H1 (cell line): ENCODE data around the gene PLEKHA3. TPM values are rescaled to one million over a fixed set of nuclear protein-coding genes. Genes with fewer than 3 reads are reported as not detected.

Experiments
- ASH2L ChIP-seq: fragments of 200-600, 300-600 bp; sonication (generic); IDR thresholded peaks from one replicate; pipeline ENCODE4 v1.7.1; 2017; ENCODE audit warnings: low read length
- CHD7 ChIP-seq: fragments of 300-600 bp; sonication (generic); IDR thresholded peaks from 2 replicates; pipeline ENCODE4 v1.7.1; 2012; ENCODE audit warnings: low read length, moderate library complexity, mild to moderate bottlenecking, inconsistent platforms; ENCODE audit not compliant: insufficient replicate concordance
- EGR1 ChIP-seq: IDR thresholded peaks from 2 replicates; pipeline ENCODE4 v1.6.1; 2011; ENCODE audit warnings: low read depth, low read length, borderline replicate concordance
- KDM5A ChIP-seq: fragments of 200-600 bp; IDR thresholded peaks from 2 replicates; pipeline ENCODE4 v1.7.1; 2012; ENCODE audit warnings: mild to moderate bottlenecking, low read length, inconsistent platforms, mixed read lengths
- MAX ChIP-seq: IDR thresholded peaks from 2 replicates; pipeline ENCODE4 v1.6.1; 2012; ENCODE audit warnings: inconsistent platforms
- PHF8 ChIP-seq: fragments of 200-600 bp; sonication (generic); conservative IDR thresholded peaks from 2 replicates; pipeline ENCODE4 v1.7.1; 2012; ENCODE audit warnings: low read depth, mild to moderate bottlenecking, inconsistent platforms, low read length, moderate library complexity
- RBBP5 ChIP-seq: IDR thresholded peaks from 2 replicates; pipeline ENCODE4 v1.7.1; 2012; ENCODE audit warnings: low read depth, mild to moderate bottlenecking, inconsistent platforms, low read length, moderate library complexity, borderline replicate concordance
- RXRA ChIP-seq: IDR thresholded peaks from 2 replicates; pipeline ENCODE4 v1.6.1; 2011; ENCODE audit warnings: low read depth, mild to moderate bottlenecking, low read length, moderate library complexity; ENCODE audit not compliant: insufficient read depth
- SAP30 ChIP-seq: fragments of 300-600 bp; sonication (generic); IDR thresholded peaks from 2 replicates; pipeline ENCODE4 v1.7.1; 2012; ENCODE audit warnings: low read length, moderate library complexity, mild to moderate bottlenecking, inconsistent platforms; ENCODE audit not compliant: insufficient read depth, insufficient replicate concordance
- SRF ChIP-seq: IDR thresholded peaks from 2 replicates; pipeline ENCODE4 v1.6.1; 2011; ENCODE audit warnings: mild to moderate bottlenecking, low read depth, low read length, moderate library complexity
- polyA plus RNA-seq, 7 experiments: library from polyadenylated mRNA; depleted of rRNA in 3 of 7; stranded (reverse) in 5 of 7; unstranded in 2 of 7; fragments of >200 nt in 5 of 7; fragments of 200-250 nt in 2 of 7; gene quantifications; 1 replicate in 5 of 7; 2 replicates in 1 of 7; 4 replicates in 1 of 7; pipeline versions ENCODE4 v1.2.1 to v1.2.3, GENCODE V29; 2011 to 2013; ENCODE audit warnings: missing spikeins in 2 of 7, mixed read lengths in 2 of 7
- total RNA-seq: library from RNA; stranded (reverse); fragmentation: NEBNext Ultra II Directional; extraction: Animal tissue kit (Norgen Biotek cat#: 25700); gene quantifications from 2 replicates; pipeline ENCODE4 v1.2.1, GENCODE V29; 2021

PLEKHA3 gene
- total and polyA plus RNA-seq, 2 of the 8 experiments (the other 6 are each of a cell fraction or from before 2014, with no cell fraction given), result 1.9 to 20.1 TPM

- TF ChIP-seq PHF8 (peak; percentile 76), RXRA (no peak), ASH2L (peak; percentile 92), EGR1 (no peak), KDM5A (peak; percentile 33; the same call in 1 of the 2 replicates), CHD7 (no peak), SRF (no peak), RBBP5 (0 out of 2 replicates have a peak, but pooled peaks have one; percentile 69), SAP30 (peak; percentile 15), MAX (peak; percentile 84)
Observed at GRCh38 chr2:178522950-178523595, 42.8 kb downstream of the PLEKHA3 start (continued).
